ENCODE results near the gene ELOVL1. TPM values are rescaled to one million over a fixed set of nuclear protein-coding genes. Genes with fewer than 3 reads are reported as not detected.

ELOVL1 gene
- total RNA-seq, 1 donor from 2014 or later = 74.2 TPM

Other genes starting within 250 kb of the ELOVL1 start
- 56.0 and 59.4 TPM in 2 replicates for gene EBNA1BP2, start 195.7 kb downstream of the ELOVL1 start, total RNA-seq
- not detected in 2 replicates for gene CFAP57, start 195.7 kb downstream of the ELOVL1 start, total RNA-seq
- not detected in 2 replicates for gene TMEM125, start 98.0 kb downstream of the ELOVL1 start, total RNA-seq
- gene C1orf210, start 82.4 kb downstream of the ELOVL1 start, total RNA-seq = not detected in 2 replicates
- gene TIE1, start 67.0 kb downstream of the ELOVL1 start, total RNA-seq = 0.14 and 0.27 TPM in 2 replicates
- not detected in 2 replicates for gene MPL, start 30.2 kb downstream of the ELOVL1 start, total RNA-seq
- gene CDC20, start 9.0 kb downstream of the ELOVL1 start, total RNA-seq = 157 and 166 TPM in 2 replicates
- 34.6 and 36.9 TPM in 2 replicates for gene MED8, start 21.8 kb upstream of the ELOVL1 start, total RNA-seq
- gene SZT2, start 21.9 kb upstream of the ELOVL1 start, total RNA-seq = 72.7 and 77.9 TPM in 2 replicates
- 35.4 and 37.9 TPM in 2 replicates for gene HYI, start 85.9 kb upstream of the ELOVL1 start, total RNA-seq
- gene PTPRF, start 162.9 kb upstream of the ELOVL1 start, total RNA-seq = 1.7 and 2.6 TPM in 2 replicates